ENCODE data around the gene DYNLRB1.

Gene DYNLRB1

GRCh38 chr20:34579191-34579978 lies 63.2 kb downstream of the DYNLRB1 start:
- DNase-seq (ENCODE audit: low spot score): no peak

DNA sequence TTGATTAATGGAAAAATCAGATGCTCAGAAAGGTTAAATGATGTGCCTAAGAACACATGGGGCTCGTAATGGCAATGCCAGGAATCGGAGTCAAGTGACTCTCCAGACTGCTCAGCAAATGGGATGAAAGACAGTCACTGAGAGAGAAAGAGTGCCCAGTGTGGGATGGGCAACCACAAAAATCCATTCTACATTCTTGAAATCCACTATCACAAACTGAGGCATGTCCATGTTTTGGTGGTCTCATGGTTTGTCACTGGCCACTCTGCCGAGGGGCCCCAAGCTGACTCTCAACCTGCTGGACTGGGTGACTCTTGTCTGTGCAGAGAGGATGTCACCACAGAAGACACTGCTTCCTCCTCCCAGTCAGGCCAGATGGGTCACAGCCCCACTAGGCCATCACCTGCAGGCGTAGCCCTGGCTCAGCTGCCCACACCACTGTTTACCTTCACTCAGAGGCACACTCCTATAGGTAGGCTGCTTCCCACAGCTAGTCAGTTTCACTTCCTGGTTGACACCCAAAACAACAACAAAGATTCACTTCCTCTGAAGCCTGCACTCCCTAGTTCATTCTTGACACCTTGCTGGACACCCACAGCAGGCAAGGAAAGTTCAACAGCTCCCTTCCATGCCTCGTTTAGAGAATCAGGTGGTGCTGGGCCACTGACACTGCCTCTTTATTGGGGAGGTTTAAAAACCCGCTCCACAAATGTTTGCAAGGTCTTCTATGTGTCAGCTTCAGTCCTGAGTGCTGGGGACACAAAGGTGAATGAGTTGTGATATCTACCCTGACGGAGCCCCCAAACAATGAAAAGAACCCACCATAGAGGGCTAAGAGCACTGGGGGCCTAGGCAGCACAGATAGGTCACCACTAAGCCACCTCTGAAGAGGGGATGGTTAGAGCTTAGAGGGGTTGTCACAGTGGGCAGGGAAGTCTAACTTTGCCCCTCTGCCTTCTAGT lies 64.0 kb downstream of the DYNLRB1 start:
- no peak for DNase-seq (ENCODE audit: low spot score)

- DNase-seq (ENCODE audit: low spot score): no peak
These were observed 65.3 kb downstream of the DYNLRB1 start for GRCh38 chr20:34581341-34582184.

DNA sequence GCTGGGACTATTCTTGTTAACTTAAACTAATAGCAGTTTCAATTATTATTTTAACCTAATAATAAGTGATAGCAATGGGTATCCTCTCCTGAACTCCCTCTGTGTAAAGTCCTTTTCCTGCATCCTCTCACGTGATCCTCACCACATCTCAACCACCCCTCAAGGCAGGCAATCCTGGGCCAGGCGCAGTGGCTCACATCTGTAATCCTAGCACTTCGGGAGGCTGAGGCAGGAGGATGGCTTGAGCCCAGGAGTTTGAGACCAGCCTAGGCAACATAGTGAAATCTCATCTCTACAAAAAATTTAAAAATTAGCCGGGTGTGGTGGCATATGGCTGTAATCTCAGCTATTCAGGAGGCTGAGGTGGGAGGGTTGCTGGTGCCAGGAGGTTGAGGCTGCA lies 66.0 kb downstream of the DYNLRB1 start:
- DNase-seq (ENCODE audit: low spot score): no peak

DNA sequence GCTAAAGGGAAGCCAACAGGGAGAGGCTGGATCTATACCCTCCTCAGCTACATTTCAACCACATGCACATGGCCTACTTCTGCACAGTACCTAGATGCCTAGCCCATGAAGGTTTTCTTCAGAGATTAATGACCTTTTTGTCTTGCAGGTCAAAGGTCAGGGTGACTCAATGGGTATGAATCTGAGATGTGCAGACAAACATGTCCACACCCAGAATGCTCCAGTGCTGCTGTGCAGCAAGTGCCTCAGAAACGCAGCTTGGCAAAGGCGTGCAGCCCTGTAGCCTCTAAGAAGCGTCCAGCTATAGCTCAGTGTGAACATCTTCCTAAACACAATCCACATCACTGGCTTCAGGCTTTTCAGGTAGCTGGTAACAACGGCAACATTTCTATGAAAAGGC lies 66.7 kb downstream of the DYNLRB1 start:
- no peak for DNase-seq (ENCODE audit: low spot score)

DNA sequence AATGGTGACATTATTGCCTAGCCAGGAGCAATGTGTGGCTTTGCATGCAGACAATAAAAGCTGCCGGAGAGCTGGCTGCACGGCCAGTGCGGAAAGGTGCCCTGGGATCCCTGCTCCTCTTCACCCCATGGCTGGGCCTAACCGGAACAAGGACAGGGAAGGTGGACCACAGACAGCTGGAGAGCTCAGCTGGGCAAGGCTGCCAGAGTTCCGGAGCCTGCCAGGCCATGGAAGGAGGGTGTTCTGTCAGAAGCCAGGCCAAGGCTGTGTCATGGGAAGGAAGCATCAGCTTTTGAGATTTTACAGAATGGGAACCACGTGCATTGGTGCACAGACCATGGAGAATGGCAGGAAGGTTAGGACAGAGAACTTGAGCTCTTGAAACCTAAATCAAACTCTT lies 67.3 kb downstream of the DYNLRB1 start:
- no peak for DNase-seq (ENCODE audit: low spot score)

- no peak for DNase-seq (ENCODE audit: low spot score)
These were observed 68.8 kb downstream of the DYNLRB1 start for GRCh38 chr20:34585019-34585418.

DNA sequence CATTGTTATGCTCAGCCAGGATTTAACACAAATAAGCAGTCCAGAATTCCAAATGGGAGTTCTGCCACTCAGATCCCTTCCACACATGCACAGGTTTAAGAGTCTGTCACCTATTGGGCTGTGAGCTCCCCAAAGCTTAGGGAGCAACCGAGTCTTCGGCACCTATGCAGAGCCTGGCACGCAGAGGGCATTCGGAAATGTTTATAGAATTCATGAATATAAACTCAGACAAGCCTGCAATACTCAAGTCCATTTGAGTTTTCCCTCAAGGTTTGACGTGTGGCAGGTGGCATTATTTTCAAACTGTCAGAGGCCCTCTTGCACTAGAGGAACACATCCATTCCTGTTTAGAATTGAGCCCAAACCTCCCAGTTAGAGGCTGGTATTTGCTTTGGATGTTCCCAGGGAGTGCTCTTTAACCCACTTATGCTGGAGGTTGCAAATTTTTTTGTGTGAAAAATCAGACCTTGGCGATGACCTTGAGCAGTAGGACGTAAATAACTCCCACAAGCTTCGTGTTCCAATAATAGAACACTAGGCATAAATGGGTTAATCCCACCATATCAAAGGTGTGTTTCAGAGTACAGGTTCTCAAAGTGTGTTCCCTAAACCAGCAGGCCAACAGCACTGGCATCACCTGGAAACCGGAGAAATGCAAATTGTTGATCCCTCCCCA lies 70.4 kb downstream of the DYNLRB1 start:
- DNase-seq (ENCODE audit: low spot score): no peak

Measured in HuH-7.5 (cell line).